Keratinocyte (primary cell): Measurements from ENCODE around the gene CEBPG.

Experiments used
- CTCF ChIP-seq, 3 experiments: IDR thresholded peaks in 1 of 3; conservative IDR thresholded peaks in 1 of 3; optimal IDR thresholded peaks in 1 of 3; 2 replicates in 2 of 3; 3 replicates in 1 of 3; pipeline versions ENCODE3 to v1.5.1; 2011; ENCODE audit warnings: low read length in 3 of 3, mild to moderate bottlenecking in 3 of 3, moderate library complexity in 2 of 3, control low read depth in 1 of 3, inconsistent platforms in 1 of 3; ENCODE audit not compliant: insufficient read depth in 2 of 3; ENCODE audit errors: extremely low read depth in 1 of 3
- EZH2 ChIP-seq: IDR thresholded peaks from one replicate; pipeline ENCODE4 v1.6.1; 2012; ENCODE audit warnings: inconsistent platforms, mild to moderate bottlenecking, low read length, moderate library complexity

DNA sequence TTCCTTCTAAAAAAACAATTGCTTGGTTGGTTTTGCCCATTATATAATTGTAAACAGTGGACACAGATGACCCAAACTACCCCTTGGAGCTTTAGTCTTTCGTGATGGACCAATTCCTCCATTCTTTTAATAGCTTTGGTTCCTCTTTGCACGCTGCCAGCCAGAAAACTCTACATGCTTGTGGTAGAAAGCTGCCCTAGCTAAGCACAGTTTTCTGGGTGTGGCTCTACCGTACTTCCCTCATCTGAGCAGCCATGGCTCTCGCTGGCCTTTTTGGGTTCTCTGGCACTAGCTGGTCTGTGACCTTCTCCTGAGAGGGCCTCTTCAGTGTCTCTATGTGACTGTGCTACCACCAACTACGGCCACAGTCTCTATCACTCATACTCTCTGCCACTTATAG is 41.3 kb upstream of the CEBPG start:
- TF ChIP-seq EZH2 (no peak), CTCF (optimal IDR thresholded peaks at IDR 0.05 in 1 of 3, IDR thresholded peaks at IDR 0.05 in 1 of 3, conservative IDR thresholded peaks at IDR 0.05 in 1 of 3; ENCODE audit: extremely low read depth in 1 of 3, insufficient read depth in 2 of 3, low read length in 3 of 3) (no peak)
